ENCODE results near the gene OR51D1.

OR51D1 gene

DNA sequence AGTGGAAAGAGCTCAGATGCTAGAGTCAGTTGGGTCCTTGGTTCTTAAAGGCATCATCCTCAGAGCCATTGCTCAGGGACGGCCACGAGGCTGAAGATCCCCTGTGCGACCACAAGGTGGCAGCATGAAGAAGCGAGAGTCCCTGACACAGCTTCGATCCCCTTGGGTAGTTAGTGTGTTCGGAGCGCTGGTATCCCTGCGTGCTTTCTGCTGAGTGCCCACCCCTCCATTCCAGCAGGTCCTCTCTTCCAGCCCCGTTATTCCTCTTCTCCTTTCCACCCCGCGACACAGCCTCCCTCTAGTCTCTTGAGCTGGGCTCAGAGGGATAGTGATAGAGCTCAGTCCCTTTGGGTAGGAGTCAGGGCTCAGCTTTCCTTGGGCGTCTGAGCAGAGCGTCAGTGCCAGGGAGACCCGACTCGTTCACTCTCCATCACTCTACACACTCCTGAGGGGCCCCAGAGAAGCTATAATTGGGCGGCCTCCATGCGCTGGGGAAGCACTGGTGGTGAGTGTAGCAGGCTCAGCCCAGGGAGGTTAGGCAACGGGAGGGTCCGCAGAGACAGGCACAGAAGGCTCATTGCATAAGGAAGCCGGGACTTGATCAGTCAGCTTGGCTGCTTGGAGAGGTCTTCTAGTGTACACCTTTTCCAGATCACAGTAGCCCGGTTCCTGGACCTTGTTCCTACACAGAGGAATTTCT, at the start of gene OR51D1:
Gene OR51D1 (plus strand): TSS at position 516 of the 700 bp plus-strand sequence. CDS start 2,314 bp downstream, outside the sequence.
- DNase-seq, result peak; percentile 57

DNA sequence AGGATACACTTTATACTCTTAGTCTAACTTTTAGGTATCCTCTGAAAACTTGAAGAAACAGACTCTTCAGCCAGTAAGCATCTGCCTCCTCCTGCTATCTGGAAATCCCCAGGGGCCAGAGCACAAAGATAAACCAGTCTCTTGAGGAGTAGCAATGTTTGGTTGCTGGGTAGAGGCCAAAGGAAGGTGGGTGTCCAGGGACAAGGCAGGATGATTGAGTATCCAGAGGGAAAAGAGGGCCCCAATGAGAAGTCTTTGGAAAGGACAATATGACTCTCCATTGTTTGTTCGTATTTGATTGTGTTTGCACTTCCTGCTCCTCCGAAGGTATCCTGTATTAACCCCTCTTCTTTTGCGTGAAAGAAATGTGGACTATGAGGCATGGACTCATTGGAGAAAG, 48.3 kb upstream of the OR51D1 start:
- no peak for DNase-seq

GRCh38 chr11:4593739-4594138, 43.5 kb upstream of the OR51D1 start, which contains the start of gene OR52I1:
Gene OR52I1 (plus strand): TSS chr11:4594039. CDS start chr11:4594039, 0 bp downstream.
- DNase-seq, result no peak

GRCh38 chr11:4605057-4605456, 32.2 kb upstream of the OR51D1 start:
- DNase-seq, result no peak

- no peak for DNase-seq
Observed at GRCh38 chr11:4606231-4607015, 30.9 kb upstream of the OR51D1 start.

GRCh38 chr11:4607096-4607495, 30.2 kb upstream of the OR51D1 start:
- no peak for DNase-seq

GRCh38 chr11:4607781-4608666, 29.3 kb upstream of the OR51D1 start, which contains the start of gene TRIM68:
Gene TRIM68 (minus strand): TSS chr11:4608231. CDS start chr11:4605504, 2,727 bp downstream.
- DNase-seq, result peak; percentile 94

GRCh38 chr11:4610258-4610935, 26.9 kb upstream of the OR51D1 start:
- DNase-seq, result peak; percentile 0

DNA sequence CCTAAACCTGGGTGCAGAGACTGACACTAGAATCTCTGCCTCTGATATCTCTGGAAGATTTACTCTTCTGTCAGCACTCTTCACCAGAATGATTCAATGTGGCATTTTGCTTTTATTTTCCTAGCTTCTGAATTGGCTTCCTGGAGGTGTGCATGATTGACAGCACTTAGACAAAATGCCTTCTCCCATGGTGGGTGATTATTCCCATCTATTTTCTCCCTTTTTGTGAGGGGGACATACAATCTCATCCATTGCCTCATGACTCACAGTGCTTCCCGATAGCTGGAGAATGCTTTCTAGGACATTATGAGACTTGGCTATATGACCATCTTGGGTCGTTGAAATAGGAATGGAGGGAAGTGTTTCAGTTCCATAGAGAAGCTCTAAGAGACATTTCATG, 25.3 kb upstream of the OR51D1 start:
- DNase-seq, result no peak

DNA sequence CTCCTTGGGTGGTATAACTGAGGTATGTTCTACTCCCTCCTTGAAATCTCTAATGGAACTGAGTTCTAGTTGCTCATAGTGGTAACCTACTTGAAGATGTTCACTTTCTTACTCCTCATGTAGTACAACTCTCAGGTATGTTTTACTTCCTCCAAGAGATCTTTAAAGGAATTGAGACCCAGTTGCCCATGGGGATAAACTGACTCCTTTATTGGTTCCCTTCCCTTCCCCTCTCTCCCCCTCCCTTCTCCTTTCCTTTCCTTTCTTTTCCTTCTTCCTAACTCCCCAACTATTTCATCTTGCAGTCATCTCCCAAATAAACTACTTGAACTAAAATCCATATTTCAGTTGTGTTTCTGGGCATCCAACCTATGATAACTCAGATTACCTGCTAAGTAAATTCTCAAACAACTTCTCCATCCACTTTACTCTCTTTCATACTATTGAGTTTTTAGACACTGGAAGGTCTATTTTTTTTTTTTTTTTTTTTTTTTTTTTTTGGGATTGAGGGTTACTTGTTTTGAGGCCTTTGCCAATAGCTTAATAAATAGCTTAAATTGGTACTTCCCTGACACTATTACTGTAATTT, 21.3 kb upstream of the OR51D1 start:
- DNase-seq, result no peak

GRCh38 chr11:4619514-4619913, 17.8 kb upstream of the OR51D1 start:
- no peak for DNase-seq

DNA sequence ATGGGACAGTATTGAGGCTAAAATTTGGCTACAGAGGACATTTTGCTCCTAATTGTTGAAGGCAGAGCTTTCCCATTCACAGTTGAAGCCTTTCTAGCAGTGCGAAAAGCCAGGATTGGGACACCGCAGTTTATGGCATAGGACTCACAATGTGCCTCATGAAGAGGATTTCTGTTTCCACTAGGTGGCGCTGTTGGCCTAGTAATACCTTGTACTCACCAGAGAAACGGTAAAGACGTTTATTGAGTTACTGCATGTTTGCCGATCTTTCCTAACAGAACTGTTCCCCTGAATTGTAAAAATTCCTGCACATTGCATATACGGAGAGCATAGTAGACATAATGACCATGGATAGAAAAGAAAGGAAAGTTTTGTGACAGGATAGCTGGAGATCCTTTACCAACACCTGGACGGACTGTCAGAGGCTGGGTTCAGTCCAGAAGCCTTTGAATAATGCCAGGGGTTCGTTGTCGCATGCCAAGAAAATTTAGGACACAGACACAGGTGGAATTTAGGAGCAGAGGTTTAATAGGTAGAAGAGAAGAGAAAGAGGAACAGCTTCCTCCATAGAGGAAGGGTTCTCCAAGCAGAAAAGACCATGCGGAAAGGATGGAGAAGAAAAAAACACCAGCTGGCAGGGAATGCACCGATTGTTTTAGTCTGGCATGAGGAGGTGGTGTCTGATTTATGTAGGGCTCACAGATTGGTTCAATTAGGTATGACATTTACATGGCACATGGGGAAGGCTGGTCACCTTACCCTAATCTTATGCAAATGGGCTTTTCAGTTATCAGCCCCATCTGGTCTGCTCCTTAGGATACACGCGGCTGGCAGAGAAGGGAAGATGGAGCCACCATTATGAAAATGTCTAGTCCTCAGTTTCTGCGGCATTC, 10.8 kb upstream of the OR51D1 start:
- peak; percentile 11 for DNase-seq

- DNase-seq, result no peak
Observed at GRCh38 chr11:4636136-4636535, 1.1 kb upstream of the OR51D1 start.

GRCh38 chr11:4637662-4638047, 378 bp downstream of the OR51D1 start:
- DNase-seq, result no peak

- no peak for DNase-seq
Observed at GRCh38 chr11:4639931-4640330, 2.7 kb downstream of the OR51D1 start.

DNA sequence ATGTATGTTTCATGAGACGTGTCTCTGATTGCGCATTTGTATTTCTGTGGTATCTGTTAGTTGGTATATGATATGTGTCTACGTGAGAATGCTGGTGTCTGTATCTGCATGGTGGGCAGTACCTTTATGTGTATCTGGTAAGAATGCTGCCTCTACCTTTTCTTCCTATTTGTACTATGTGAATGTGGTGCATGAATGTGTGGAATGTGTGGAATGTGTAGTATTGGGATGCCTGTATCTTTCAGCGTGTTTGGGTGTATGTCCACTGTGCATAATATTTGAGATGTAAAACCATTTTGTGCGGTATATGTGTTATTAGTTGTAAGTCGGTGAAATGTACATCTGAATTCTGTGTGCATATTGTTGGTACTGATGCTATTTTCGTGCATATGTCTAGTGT, 4.2 kb downstream of the OR51D1 start:
- no peak for DNase-seq

- no peak for DNase-seq
Observed at GRCh38 chr11:4642043-4642442, 4.8 kb downstream of the OR51D1 start.

- no peak for DNase-seq
Observed at GRCh38 chr11:4643076-4643475, 5.8 kb downstream of the OR51D1 start.

GRCh38 chr11:4643682-4644081, 6.4 kb downstream of the OR51D1 start, which contains the start of gene OR51E1:
Gene OR51E1 (plus strand): TSS chr11:4643982. CDS start chr11:4652527, 8,545 bp downstream.
- DNase-seq, result no peak

DNA sequence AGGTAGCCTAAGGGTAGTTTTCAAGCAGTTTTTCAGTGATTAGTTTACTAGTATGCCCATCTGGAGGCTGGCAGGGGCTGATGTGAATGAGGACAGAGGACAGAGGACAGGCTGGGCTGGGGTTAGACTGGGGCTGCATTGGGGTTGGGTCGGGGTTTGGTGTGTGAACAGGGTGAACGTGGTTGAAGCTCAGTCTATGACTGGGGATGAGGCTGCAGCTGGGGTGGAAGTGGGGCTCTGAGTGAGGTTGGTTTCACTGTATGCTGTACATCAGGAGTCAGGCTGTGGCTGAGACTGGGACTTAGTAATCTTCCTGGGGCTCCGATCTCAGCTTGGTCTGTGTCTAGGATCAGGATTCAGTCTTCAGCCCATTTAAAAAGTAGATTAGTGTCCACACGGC, 7.0 kb downstream of the OR51D1 start:
- no peak for DNase-seq

GRCh38 chr11:4645974-4646373, 8.7 kb downstream of the OR51D1 start:
- no peak for DNase-seq

All from stimulated activated naive CD4-positive, alpha-beta T cell treated with Interleukin-2 at 50 U/mL for 16 hours (primary cell).